HG03196 (cell line): ENCODE data around the gene SEC14L6.
A peak's percentile ranks its signal among the peaks of the same experiment; 100 is the strongest.
"Not testable (repeated sequence)": the region's sequence is repeated elsewhere in the genome, so short reads cannot be mapped to it uniquely, and the experiment has no call there.

Experiments
- ATAC-seq: cut with Tn5 transposase; IDR thresholded peaks from one replicate; pipeline ENCODE4 v1.9.1; 2021; ENCODE audit not compliant: unreplicated experiment

The SEC14L6 gene

DNA sequence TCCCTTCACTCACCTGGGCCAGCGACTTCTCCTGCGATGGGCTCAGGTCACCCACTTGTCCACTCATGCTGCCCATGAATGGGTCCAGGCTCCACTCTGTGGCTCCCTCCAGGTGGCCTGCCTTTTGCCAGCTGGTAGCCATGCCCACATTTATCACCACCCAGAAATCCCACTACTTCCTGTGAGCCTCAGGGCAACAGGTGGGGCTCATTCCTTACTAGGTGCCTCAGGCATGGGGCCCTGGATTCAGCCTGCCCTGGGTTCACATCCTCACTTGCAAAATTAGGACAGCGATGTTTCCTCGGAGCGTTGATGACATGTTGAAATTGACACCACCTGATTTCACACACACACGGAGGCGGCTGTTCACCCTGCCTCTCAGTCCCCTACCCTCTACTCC is at the start of gene SEC14L6:
TSS of gene SEC14L6 (minus strand) at position 126 of the 400 bp plus-strand sequence. CDS start at position 67, 59 bp downstream.
- ATAC-seq, result no peak

DNA sequence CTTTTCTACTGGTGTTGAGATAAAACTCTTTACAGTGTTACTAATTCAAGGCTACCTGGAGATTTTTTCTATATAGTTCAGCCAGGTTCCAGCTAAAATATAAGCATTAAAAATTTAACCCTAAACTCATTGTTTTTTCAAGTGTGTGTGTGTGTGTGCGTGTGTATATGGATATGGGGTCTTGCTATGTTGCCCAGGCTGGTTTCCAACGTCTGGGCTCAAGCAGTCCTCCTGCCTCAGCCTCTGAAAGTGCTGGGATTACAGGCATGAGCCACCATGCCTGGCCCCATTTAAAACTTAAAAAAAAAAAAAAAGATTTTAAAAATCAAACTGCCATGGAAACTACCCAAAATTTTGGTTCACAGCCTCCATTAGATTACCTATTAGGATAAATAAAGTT is 49.7 kb upstream of the SEC14L6 start:
- ATAC-seq, result no peak

DNA sequence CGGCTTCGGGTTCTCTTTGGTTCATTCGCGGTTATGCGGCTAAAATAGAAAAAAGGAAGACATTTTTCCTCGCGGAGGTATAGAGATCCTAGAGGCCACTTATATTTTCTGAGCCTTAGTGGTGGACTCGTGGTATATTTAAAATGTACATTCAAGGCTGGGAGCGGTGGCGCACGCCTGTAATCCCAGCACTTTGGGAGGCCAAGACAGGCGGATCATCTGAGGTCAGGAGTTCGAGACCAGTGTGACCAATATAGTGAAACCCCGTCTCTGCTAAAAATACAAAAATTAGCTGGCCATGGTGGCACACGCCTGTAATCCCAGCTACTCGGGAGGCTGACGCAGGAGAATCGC is 45.8 kb upstream of the SEC14L6 start:
- not testable (repeated sequence) for ATAC-seq

DNA sequence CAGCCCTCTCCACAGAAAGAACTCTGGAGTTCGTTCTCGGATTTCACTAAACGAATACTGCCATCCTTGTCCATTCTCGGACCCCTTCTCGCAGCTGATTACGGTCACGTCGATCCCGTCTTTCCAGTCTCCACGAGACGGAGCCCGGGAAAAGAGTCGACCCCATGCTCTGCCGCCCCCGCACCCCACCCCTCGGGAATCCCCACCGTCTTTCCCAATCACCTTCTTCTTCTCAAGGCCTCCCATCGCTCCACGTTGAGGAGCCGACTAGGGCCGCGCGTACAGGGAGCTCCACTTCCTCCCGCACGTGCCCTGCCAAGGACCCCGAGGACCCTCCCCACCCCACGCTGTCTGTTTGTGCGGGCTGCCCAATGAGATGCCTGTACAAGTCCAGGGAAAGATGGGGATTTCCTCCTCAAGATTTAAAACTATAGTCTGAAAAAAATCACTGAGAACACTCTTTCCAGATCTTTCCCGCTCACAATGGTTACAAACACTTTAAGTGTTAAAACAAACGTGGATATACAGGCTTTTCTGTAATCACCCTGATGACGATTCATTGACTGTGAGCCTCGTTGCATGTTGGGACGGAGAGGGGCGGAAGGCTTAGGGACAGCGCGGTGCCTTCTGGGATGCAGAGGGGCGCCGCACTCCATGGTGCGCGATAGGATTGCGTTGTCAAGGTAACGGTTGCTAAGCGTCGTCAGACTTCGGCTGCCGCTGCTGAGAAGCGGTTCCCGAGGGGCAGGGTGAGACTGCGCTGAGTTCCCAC is 45.2 kb upstream of the SEC14L6 start, which contains the start of gene PES1:
TSS of gene PES1 (minus strand) at position 323 of the 772 bp plus-strand sequence. CDS start at position 246, 77 bp downstream.
- peak; percentile 91 for ATAC-seq

DNA sequence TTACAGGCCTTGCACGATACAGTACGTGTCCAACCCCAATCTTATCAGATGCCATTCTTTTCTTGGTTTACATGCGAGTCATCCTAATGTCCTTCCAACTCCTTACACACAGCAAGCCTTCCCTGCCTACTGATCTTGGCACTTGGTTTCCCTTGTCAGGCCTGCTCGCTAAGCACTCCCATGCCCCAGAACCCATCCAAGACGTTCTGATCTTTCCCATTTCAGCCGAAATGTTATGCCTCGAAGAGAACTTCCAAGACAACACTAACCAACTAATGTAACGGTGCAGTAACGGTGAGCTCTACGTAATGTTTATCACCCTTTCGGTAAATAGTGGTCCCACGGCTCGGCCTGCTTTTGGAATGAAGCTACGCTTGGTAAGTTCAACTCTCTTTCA is 44.6 kb upstream of the SEC14L6 start:
- ATAC-seq, result no peak

DNA sequence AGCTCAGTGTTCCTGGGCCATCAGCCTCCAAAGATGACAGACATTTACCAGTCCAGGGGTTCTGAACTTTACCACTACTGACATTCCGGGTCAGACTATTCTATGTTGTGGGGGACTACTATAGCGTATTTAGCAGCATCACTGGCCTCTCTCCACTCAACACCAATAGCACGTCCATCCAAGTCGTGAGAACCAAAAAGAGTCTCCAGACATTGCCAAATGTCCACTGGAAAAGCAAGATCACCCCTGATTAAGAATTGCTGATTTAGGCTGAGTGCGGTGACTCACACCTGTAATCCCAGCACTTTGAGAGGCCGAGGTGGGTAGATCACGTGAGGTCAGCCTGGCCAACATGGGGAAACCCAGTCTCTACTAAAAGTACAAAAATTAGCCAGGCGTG is 39.9 kb upstream of the SEC14L6 start:
- no peak for ATAC-seq

DNA sequence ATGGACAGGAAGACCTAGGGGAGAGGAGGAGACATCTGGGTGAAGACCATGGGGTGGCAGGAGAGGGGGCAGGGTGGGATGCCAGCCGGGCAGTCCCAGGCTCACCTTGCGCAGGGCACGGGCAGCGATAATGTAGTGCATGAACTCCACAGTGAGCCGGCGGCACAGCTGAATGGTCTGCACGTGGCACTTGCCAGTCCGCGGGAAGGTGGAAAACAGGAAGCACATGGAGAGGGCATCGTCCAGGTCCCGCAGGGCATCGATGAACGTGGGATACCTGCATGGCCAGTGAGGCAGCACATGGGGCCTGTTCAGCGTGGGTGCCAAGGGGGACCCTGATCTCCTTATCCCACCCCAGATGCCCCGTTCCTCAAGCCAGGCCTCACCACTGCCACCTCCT is 37.9 kb upstream of the SEC14L6 start:
- ATAC-seq, result no peak

DNA sequence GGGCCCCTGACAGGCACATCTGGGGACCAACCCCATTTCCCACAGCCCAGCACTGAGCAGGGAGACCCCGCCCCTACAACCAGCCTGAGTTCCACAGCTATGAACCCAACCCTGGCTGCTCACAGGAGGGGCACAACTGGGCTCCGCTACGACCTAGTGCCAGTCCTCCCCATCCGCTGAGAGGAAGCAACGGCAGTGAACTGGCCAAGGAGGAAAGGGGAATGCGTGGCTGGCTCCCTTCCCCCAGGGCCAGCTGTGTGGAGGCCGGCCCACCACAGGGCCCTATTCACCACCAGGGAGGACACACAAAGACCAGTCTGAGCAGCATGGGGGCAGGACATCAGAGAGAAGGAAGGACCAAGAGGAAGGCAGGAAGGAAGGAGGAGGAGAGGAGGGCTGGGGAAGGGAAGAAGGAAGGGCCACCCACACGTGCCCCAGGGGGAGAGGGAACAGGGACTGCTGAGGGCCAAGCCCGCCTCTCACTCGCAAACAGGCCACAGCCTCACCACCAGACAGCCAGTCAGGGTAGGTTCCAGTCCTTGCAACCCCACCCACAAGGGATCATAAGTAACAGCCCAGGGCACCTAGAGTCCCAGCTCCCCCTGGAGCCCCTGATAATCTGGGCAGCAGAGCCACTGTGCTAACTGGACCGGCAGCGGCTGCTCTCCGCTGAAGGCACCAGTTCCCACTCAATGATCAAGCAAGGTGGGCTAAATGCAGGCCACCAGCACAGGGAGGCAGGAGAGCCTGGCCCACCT is 36.4 kb upstream of the SEC14L6 start:
- ATAC-seq, result no peak

DNA sequence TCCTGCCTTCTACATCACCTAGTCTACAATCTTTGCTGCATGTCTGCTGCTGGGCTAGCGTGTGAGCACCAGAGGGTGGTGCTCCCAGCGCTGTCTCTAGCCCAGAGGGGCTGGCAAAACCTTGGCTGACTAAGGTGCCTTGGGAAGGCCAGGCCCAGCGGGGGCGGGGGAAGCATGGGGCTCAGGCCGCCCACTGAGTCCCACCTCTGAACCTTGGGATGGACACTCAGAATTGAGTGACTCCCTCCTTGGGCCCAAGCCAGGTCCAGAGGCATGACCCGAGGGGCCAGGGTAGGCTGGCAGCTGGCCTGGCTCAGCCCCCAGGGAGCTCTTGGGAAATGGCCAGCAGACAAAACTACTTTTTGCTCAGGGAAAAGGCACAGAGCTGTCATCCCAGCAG is 35.5 kb upstream of the SEC14L6 start:
- no peak for ATAC-seq

DNA sequence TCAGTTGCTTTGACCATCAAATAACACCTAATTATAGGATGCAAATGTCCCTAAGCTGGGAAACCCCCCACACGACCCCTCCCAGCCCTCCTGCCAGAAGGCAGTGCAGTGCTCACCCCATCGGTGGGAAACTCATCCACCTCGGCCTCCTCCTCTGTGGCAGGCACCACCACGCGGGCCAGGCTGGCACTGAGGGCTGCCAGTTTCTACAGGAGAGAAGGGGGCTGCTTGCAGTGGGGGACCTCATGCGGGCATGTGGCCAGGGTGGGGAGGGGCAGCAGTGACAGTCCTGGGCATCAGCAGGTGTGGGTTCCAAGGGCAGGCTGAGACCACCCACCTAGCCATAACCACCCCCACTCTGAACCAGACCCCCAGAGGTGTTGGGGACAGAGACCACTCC is 34.4 kb upstream of the SEC14L6 start:
- no peak for ATAC-seq

DNA sequence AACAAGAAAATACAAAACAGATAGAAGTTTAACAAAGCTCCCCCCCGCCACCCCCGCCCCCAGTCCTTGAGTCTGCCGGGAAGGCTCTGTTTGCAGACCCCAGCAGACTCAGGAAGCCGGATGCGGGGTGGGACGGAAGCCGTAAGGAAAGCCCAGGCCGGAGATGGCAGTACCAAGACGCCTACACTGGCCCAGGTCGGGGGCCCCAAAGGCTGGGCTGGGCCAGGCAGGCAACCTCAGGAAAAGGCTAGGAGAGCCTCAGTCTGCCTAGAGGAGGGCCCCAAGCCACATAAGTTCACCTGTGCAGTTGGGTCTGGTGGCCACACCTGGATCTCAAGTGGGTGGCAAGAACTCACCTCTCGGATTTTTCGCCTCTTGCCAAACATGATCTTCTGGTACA is 31.9 kb upstream of the SEC14L6 start:
- ATAC-seq, result no peak

DNA sequence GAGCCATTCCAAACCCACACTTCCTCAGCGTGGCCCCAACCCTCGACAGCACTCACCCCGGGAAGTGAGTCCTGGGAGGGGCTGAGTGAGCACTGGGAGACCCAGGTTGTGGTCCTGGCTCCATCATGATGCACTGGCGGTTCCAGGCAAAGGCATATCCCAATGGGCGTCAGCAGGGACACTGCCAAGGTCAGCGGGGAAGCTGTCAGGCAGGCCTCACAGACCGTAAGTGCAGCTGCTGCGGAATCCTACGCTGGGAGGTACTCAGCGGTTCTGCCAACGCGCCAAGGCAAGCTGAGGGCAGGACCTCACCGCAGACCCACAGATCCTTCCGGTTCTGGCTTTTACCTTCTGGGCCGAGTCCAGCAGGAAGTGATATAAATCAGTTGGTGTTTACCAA is 29.3 kb upstream of the SEC14L6 start:
- no peak for ATAC-seq

DNA sequence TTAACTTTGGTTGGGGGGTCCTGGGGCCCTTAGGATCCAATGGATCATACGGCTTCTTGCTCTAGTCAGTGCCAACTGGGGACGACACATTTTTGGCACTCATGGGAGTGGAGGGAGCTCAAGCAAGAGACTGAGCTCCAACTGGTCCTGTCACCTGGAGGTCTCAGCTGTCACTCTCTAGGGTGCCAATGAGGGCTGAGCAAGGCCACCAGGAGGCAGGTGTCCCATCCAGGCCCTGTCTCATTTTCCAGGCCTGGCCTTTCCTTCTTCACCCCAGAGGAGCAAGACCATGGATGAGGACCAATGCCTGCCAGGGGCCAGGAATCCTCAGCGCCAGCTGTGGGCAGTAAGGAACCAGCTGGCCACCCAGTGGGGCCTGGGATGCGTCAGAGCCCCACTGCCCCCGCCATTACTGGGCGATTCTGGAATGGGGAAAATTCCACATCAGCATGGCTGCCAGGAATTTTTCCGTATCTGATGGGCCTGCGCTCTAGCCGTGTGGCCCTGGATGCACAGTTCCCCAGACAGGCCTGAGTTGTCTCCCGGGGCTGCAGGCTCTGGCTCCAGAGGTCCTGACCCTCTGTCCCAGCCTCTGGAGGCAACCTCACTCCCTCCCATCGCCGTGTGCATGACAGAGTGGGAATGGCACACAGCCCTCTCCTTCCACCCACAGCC is 28.6 kb upstream of the SEC14L6 start:
- no peak for ATAC-seq

DNA sequence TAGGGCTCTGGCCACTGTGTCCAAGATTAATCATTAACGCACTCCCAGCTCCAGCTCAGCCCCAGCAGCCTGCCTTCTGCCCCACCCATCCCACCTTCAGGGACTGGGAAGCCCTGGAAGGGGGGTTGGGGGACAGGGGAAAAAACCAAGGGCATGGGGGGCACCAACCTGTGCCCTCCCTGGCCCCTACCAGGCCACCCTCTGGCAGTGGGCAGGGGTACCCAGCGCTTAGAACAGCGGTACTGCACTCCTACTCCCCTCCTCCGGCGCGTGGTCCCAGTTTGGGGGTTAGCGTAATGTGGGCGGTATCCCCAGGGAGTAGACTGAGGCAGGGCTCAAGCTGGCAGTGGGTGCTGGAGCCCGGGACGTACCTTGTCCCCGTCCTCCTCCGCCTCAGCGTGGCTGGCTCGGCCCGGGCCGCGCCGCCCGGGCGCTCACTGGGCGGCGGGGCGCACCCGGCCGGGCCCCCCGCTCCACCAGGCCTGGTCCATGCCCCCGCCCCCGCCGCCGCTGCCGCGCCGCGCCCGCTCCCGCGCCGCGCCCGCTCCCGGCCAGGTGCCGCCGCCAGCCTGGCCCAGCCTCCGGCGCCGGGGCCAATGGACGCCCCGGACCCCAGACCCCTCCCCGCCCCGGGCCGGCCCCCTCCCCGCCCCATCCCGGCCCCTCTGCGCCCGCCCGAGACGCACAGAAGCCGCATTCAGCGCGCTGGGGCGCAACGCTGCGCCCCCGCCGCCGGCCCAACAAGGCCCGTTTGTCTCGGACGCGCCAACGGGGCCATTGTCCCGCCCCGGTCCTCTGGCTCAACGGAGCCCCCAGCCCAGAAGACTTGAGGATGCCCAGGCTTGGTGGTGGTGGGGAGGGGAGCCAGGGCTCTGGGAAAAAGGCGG is 27.8 kb upstream of the SEC14L6 start, which contains the start of gene GAL3ST1:
TSS of gene GAL3ST1 (minus strand) at position 571 of the 887 bp plus-strand sequence. CDS start 17,273 bp downstream, outside the sequence.
- ATAC-seq, result no peak

DNA sequence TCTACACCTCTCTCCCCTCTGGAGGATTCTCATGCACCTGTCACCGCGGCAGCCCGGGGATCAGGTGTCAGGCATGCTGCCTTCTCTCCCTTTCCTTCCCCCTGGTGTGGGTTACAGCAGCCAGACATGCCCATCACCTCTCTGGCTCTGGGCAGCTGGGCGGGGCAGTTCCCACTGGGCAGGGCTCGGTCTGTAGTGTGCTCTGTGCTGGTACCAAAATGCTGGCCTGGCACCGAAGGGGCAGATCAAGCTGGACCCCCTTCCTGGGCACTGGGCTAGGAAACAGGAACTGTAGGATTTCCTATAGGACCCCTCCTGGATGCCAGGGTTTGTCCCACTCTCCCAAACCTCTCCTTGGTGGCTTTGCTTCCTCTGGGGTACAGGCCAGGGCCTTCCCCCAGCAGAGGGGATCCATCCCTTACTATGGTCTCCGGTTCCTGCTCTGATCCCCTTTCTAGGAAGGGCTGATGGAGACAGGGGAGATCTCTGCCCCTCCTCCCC is 27.1 kb upstream of the SEC14L6 start:
- ATAC-seq, result no peak

DNA sequence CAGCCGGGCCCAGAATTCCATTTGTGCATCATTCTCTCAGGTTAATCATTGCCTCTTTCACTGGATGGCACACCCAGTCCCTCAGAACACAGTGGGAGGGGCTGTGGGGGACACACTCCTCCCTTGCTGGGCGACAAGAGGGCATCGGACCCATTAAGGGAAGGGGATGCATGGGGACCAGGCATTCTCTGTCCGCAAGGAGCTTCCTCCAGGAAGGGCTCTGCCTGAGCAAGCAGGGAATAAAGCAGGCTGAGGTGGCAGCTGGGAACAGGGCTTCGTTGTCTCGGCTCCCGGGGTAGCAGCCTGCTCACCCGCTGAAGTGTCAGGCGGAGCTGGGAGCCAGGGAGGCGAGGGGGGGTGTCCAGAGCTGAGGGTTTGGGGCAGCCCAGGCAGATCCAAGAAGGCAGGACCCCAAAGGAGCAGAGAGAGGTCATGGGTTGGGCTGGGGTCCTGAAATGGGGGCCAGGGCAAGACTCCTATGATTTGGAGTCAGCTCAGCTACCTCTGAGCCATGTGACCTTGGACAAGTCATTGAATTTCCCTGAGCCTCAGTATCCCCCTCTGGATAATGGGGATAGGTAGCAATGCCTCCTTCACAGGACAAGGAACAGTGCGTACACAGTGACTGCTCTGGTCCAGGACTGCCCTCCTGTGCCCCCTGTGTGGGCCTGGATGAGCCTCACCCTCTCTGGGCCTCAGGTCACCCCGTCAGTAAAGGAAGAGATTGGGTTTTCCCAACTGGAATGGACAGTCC is 26.5 kb upstream of the SEC14L6 start:
- ATAC-seq, result no peak

DNA sequence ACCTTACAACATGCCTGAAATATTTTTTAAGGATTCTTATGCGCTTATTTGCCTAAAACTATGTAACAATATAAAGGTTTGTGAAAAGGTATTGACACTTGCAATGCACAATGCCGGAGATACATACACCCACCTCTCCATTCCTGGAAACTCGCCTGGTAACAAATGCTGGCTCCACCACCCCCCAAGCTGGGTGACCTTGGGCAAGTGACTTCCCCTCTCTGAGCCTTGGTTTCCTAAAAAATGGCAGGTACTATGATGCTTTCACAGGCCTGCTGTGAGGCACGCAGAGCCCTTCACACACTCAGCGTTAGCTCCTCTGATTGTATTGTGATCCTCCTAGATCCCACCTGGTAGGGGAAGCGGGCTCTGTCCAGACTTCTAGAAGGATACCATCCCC is 25.7 kb upstream of the SEC14L6 start:
- no peak for ATAC-seq

DNA sequence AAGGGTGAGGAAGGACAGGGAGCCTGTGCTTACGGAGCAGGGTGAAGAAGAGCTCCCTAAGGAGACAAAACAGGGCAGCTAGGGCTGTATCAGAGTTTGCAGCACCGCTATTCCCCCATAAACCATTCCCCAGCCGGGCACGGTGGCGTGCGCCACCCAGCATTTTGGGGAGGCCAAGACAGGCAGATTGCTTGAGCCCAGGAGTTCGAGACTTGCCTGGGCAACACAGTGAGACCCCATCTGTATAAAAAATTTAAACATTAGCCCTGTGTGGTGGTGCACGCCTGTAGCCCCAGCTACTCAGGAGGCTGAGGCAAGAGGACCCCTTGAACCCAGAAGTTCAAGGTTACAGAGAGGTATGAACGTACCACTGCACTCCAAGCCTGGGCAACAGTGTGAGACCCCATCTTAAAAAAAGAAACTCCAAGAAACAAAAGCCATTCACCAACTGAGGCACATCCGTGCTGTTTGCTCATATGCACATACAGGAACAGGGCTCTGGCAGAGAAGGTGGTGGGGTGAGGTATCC is 23.2 kb upstream of the SEC14L6 start:
- no peak for ATAC-seq

DNA sequence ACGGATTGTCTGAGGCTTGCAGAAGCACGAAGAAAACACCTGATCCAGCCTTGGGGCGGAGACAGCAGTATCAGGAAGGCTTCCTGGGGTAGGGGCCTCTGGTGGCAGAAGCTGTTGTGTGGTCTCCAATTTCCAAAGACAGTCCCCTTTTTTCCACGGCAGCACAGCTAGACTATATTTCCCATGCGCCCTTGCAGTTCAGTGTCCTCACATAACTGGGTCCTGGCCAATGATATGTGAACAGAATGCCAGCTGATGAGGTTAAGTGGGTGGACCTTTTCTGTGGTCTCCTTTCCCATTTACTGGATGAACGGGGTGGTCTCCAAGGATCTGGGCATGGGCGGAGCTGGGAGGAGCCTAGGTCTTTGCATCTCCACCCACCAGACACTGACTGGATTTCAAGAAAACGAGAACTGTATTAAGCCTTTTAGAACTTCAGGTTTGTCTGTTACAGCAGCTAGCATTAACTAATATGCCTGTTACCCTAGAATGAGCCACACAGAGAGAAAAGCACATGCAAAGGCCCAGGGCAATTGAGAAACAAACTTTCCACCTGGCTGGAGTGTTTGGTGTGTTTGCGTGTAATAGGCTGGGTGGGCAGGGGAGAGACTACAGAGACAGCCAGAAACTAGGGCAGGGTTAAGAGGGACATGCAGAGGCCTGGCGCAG is 21.7 kb upstream of the SEC14L6 start:
- no peak for ATAC-seq
